HG03378 (cell line): Measurements from ENCODE around the gene RTP5.
A peak's percentile ranks its signal among the peaks of the same experiment; 100 is the strongest.

Experiments used
- ATAC-seq: cut with Tn5 transposase; IDR thresholded peaks from one replicate; pipeline ENCODE4 v1.9.1; 2021; ENCODE audit warnings: mild to moderate bottlenecking, moderate library complexity; ENCODE audit not compliant: unreplicated experiment

RTP5 gene

DNA sequence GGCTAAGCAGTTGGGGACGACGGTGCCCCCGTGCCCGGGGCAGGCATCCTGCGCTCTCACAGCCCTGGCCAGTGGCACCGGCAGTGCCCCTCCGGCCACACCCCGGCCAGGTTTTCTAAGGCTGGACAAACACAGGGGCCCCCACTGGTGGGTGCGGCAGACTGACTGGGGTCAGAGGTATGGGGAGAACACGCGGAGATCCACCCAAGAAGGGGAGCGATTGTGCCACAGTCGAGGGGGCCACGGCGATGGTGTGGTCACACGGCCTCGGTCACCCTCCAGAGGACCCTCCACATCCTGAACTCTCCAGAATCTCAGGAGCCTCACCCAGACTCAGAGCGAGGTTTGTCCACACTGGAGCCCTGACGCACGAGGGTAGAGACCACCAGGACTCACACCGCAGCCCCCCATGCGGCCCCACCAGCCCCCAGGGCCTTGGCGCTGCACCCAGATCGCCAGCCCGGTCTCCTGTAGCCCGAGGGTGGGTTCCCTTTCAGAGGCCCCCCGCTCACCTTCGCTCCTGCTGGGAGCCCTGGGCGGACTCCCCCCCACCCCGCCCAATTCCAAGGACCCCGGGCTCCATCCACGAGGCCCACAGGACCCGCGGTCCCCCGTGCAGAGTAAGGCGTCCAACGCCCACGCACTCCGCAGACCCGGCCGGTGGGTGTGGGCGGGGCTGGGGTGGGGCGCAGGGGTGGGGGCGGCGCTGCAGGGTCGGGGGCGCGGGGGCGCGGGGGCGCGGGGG is 26.0 kb upstream of the RTP5 start:
- ATAC-seq, result no peak

DNA sequence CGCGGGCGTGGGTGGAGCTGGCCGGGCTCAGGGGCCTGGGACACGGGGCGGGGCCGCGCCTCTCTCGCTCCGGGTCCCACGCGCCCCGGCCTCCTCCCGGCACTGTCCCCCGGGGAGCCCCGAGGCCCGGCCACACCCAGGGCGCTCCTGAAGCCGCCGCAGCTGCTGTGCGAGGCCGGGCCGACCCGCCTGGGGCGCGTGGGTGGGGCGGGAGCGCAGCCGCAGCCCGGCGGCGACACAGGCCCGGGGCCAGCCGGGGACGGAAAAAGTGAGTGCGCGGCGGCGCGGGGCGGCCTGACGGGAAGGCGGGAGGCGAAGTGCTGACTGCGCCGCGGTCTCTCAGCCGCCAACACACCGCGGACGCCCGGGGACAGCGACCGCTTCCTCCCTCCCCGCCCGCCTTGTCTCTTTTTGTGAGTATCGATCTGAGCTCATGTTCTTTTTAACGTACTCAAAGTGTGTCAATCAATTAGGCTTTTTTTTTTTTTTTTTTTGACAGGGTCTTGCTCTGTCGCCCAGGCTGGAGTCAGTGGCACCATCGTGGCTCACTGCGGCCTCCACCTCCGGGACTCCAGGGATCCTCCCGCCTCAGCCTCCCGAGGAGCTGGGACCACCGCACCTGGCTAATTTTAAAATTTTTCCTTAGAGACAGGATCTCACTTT is 25.3 kb upstream of the RTP5 start:
- peak; percentile 51 for ATAC-seq

DNA sequence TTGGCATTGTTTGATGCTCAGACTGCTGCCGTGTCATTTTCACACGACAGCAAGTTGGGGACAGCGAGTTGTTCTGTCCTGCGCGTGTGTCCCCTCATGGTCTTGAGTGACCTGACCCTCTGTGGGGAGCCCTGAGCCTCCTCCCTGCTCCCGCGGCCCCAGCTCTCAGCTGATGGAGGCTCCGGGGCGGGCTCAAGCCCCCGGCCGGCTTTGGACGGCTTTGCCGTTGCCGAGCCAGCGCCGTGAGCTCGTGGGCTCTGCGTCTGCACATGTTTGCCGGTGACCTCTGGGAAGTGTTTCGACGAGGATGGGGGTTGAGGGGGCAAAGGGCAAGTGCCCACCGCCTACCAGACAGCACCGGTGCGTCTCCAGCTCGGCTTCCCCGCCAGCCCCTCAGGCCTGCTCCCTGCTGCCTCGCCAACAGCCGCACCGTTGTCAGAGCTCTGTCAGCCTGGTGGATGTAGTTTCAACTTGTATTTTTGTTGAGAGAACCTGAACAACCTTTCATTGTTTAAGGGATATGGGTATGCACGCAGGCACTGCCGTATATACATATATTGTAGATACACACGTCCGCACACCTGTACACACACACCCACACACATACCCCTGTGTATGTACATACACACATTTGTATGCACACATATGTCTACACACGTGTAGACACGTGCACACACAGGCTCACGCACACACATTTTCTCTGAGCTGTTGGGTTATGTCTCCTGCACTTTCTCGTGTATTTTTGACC is 24.5 kb upstream of the RTP5 start:
- ATAC-seq, result no peak

DNA sequence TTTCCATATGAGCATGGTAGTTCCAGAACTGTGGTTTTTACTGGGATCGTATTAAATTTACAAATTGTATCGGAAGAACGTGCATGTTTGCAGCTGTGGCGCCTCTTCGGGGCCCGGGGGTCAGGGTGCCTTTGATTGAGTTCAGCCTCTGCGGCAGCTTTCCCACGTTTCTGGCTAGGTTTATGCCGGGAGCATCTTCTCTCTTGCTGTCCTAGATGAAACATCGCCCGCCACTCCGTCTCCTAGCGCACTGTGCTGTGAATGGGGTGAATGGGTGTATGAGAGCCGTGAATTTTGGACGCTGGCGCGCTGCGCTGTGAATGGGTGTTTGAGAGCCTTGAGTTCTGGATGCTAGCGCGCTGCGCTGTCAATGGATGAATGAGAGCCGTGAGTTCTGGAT is 23.1 kb upstream of the RTP5 start:
- no peak for ATAC-seq

DNA sequence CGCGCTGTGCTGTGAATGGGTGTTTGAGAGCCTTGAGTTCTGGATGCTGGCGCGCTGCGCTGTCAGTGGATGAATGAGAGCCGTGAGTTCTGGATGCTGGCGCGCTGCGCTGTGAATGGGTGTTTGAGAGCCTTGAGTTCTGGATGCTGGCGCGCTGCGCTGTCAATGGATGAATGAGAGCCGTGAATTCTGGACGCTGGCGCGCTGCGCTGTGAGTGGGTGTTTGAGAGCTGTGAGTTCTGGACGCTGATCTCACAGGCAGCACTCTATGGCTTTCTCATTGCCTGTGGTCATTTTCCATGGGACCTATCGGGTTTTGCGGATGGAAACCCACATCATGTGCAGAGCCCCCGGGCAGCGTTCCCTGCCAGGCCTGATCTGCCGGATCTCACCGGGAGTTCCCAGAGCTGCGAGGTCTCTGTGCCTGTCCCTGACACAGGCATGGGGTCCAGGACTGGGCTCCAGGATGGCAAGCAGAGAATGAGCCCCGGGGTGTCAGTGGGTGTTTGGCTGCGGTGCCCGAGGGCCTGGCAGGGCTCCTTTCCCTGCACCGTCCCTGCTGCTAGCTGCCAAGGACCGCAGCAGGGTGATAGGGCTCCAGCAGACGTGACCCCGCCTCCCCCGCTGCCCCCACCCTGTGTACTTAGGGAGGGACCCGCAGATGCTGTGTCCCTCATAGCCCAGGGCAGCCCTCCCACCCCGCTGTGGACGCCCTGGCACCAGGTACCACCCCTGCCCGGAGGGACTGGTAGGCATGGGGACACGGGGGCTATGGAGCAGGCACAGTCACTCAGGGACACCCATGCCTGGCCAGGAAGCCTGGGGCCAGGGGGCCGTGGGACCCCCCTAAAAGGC is 20.5 kb upstream of the RTP5 start:
- ATAC-seq, result no peak

DNA sequence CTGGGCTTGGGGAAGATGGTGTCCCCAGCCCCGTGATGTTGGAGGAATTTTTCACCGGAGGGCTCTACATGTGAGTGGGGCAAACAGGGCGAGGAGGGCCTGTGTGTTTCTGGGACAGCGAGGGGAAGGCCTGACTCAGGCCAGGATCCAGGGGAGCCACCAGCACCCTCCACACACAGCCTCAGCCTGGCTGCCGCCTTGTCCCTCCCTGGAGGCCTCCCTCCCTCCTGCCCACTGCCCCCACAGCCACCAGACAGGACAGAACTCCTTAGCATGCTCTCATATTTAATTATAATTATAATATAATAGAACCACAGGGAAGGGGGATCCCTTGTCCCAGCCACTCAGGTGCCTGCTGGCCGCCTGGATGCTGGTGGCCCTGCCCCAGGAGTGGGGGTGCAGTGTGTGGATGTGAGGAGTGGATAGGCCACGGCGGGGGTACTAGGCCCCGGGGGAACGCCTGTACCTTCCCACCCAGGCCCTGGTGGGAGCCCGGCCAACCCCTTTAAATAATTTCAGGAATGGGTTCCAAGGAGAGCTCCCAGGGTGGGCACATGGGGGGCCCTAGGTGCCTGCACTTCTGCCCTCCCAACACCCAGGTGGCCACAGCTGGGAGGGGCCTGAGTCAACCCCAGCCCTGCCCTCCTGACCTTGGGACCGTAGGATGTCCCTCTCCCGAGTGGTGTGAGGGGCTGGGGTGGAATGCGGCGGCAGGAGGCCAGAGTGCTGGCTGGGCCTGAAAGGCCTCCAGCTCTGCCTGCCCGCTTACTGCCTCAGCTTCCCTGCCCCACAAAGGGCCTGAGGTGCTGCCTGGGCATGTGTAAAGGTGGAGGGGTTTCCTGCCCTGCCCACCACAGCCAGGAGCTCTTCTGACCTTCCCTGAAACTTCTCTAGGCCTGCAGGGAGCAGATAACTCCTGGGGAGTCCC is 19.6 kb upstream of the RTP5 start:
- no peak for ATAC-seq

DNA sequence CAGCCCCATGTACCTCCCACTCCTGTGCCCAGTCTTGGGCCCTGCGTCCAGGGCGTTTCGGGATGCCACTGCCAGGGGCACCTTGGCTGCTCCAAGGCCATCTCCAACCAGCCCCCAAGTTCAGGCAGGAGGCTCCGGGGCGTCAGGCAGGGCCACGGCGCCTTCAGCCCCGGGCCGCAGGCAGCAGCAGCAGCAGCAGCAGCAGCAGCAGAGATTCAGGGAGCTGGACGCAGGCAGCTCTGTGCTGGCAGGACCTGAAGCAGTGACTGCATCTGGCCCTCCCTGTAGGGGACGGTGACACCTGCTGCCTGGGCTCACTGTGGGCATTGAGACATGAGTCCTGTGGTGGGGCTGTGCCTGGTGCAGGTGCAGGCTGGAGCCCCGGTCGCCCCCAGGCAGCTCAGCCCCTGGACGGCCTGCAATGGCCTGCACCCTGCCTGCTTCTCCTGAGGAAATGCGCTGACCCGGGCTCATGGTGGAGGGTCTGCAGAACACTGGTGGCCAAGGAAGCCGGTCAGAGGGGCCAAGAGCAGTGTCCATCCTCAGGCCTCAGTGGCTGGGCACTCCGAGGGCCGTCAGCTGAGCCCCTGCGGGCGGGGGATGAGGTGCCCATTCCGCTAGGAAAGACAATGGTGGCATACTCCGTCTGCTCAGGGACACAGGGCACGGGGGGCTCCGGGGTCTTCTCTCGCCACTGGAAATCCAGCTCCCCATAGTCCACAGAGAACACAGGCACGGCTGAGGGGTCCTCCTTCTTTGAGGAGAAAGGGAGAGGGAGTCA is 18.8 kb upstream of the RTP5 start:
- no peak for ATAC-seq

DNA sequence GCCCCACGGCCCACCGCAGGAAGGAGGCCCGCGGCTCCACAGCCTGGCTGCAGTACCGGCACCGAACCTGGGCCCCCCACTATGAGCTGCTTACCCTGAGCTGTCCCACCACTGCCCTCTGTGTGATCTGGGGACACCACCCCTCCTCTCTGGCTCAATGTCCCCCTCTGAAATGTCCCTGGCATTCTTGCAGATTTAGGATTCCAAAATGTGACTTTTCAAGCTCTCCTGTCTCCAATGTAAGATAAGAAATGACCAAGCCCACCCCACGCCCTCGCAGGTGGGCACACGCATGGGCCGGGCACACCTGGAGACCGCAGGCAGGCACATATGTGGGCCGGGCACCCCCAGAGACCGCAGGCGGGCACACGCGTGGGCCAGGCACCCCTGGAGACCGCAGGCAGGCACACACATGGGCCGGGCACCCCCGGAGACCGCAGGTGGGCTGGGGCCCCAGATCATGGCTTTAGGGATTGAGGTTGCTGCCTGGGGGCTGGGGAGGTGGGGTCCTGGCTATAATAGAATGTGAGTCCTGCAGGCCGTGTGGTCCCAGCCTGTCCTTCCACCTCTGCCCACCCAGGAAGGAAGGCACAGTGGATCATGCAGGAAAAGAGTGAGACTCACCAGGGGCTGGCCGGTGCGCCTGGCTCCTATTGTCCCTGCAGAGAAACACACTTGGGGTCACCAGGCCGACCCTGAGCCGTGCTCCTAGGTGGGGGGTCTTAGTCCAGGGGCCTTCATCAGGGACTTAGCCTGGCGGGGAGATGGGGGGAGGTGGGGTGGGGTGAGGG is 18.0 kb upstream of the RTP5 start:
- no peak for ATAC-seq

DNA sequence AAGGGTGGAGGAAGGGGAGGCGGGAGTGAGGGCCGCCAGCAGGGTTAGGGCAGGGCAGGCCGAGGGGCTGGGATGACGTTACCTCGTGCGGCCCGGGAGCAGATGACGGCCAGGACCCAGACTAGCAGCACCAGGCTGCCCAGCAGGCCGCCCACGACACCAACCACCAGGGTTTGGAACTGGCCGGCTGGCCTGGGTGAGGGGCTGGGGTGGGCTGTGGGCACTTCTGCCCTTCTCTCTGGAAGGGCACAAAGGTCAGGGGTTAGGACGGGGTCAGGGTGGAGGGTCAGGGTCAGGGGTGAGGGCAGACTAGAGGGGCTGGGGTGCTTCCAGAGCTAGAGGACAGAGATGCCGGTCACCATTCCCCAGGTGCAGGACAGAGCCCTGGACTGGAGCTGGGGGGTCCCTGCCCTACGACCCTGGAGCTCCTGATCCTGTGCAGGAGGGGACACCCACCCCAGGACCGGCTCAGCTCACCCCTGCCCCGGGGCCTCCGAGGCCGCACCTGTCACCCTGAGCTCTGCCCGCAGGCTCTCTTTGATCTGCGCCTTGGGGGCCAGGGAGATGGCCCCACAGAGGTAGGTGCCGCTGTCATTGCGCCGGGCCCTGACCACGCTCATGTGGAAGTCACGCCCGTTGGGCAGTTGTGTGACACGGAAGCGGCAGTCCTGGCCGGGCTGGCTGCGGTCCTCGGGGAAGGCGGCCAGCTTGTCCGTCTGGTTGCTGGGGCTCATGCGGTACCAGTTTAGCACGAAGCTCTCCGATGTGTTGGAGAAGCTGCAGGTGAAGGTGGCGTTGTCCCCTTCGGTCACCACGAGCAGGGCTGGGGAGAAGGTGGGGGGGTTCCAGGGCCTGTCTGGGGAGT is 17.2 kb upstream of the RTP5 start:
- ATAC-seq, result no peak

DNA sequence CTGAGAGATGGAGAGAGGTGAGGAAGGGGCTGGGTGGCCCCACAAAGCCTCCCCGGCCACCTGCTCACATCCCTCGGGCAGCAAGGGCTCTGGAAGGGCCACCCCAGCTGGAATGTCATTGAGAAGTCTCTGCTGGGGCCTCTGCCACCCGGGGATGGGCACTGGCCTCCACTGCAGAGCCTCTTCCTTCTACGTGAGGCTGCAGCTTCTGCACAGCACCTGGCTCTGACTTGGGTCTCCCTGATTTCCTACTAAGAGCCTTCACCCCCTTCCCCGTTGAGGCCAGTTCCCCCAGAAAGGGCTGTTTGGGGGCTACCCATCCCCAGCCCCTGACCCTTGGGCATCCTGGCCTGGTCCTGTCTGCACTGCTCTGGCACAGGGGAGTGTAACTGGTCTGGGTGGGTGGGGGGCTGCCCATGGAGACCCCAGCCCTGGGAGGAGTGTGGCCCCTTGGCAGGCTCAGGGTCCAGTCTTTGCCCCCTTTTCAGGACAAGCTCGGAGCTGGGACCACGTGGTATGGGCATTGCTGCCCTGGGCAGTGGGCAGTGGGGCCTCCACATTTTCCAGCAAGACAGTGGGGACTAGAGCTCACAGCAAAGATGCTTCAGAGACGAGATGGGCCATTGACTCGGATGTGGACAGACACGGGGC is 16.4 kb upstream of the RTP5 start:
- no peak for ATAC-seq

DNA sequence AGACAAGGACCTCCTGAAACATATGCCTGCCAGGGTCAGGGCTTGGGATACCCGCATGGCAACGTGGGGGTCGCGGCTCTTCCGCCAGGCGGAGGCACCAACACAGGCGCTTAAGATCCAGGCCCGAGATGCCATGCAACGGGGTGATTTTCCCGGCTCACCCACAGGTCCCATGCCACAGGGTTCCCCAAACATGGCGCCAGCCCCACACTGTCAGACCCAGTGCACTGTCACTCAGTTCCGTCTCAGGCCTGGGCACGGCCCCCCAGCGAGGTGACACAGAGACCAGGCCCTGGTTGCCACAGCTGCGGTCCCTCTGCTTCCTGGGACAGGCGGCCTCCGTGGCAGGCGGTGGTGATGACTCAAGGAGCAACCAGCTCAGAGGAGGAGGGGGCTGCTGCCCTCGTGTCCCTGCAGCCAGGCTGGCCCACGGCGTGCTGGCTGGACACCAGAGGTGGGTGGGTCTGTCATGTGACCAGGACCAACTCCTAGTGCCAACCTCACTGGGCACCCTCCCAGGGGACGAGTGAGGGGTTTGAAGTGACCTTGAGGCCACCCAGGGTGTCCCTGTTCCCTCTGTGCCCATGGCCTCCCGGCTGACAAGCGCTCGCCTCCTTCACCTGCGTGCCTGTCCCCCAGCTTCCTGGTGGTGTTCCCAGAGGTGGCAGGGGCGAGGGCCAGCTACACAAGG is 15.7 kb upstream of the RTP5 start:
- ATAC-seq, result no peak

DNA sequence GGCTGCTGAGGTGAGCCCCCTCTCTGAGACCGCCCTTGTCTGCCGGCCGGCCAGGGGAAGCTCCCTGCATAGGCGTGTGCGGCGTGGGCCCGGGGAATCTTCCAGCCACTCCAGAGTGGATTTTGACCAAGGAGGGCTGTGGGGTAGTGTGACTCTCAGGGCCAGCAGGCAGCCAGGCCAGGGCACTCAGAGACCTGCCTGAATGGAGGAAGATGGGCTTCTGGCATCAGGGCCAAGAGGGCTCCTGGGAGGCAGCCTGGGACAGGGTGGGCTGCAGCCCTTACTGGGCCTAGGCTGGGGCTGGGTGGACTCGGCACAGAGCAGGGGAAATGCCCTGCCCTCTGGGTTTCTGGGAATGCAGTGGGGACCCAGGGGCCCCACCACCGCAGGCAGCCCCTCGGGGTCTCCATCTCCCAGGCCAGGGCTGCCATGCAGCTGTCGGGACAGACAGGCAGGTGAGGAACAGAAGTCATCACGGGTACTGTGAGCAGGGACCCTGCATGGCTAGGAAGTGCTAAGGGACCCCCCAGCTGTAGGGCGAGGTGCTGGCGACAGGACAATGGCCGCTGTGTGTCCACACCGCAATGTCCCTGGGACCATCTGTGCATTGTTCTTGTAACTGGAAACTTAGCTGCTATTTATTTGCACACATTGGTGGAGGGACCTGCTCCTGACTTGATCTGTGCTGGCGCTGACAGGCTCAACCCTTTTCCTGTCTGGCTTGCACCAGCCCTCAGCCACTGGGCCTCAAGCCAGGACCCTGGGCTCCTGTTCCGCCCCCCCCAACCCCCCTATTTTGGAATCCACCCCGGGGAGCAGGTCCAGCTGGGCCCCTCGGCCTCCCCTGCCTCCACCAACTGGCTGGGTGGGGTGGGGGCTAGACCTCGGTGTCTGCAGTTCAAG is 14.9 kb upstream of the RTP5 start:
- no peak for ATAC-seq

DNA sequence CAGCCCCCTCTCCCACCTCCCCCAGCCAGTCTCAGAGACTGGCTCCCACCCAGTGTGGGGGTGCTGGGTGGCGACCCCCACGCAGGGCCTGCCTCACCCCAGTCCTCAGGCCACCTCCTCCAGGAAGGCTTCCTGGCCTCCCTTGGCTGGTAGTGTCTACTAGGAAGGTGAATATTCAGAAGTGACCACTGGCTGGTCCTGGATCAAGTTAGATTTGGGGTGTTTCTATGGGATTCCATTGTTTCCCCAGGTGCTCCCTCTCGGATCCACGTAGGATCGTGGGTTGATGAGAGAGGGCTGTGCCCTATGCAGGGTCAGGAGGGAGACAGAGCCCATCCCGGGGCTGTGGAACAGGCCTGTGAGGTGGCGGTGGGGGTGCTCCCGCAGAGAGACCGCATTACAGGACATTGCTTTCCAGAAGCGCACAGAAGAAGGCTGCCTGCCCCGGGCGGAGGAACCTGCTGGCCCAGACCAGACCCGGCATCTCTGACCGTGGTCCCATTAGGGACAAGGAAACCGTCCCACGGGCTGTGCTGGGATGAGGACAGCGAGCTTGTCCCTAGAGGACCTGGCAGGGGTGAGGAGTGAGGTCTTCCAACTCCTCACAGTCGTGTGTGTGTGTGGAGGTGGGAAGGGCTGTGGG is 14.2 kb upstream of the RTP5 start:
- no peak for ATAC-seq

DNA sequence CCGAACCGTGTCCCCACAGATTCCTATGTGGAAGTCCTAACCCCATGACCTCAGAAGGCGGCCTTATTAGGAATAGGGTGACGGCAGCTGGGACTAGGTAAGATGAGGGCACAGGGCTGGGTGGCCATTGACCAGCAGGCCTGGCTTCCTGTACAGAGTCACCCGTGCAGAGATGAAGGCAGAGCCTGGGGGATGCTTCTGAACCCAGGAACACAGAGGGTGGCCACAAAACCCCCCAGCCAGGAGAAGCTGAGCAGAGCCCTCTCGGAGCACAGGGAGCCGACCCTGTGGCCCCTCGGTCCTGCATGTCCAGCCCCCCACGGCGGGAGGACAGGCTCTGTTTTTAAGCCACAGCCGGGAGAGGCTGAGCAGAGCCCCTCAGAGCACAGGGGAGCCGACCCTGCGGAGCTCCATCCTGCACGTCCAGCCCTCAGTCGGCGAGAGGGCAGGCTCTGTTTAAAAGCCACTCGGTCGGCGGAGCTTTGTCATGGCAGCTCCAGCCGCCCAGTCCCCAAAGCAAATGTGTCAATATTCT is 13.6 kb upstream of the RTP5 start:
- no peak for ATAC-seq
